ENCODE results near the gene UBE2D4.

DNA sequence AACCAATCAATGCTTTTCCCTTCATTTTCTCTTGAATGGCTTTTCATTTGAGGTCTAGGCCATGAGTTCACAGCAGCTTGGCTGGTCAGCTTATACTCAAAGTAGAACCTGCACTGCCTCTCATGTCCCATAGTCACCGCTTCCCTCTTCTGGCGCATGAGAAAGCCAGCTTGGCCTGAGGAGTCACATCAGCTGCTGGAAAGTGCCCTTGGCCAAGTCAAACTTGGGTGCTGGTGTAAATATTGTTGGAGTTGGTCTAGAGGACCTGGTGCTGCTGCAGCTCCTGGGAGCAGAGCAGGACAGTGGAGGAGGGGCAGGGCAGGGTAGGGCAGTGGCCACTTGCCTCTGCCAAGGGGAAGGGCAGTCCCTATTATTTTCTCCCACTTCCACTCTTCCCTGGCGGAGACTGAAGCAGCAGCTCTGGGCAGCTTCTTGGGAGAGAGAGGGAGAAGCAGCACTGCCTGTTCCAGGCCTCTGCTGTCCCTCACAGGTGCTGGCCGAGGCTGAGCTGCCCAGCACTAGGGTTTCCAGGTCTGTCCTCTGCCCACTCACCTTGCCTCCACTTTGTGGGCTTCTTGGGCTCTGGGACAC lies 12.8 kb downstream of the UBE2D4 start:
- TF ChIP-seq POLR2A (IDR thresholded peaks at IDR 0.05), result no peak
- TF ChIP-seq CTCF (IDR thresholded peaks at IDR 0.05 in 8 of 11, conservative IDR thresholded peaks at IDR 0.05 in 3 of 11), result no peak
- no peak for TF ChIP-seq POLR2AphosphoS5 (IDR thresholded peaks at IDR 0.05)
